K562 (cell line): ENCODE measurements around the gene RBM7. TPM values are rescaled to one million over a fixed set of nuclear protein-coding genes. Genes with fewer than 3 reads are reported as not detected.

Experiments
- ATAC-seq: fragments of 200-7000 bp; cut with Tn5 transposase; 3 replicates; pipeline ENCODE4 v1.9.1; 2020; ENCODE audit warnings: moderate library complexity
- BruUV-seq: library from RNA; stranded (reverse); fragments of 400-500 nt; replicated peaks from 2 replicates; lab custom pipeline; 2021; lab: Mats Ljungman, UMichigan
- CTCF ChIA-PET: fragments of 300-600 bp; formaldehyde crosslinking; extraction: SDS; loops from one replicate; lab custom pipeline; 2021; ENCODE audit warnings: low intra/inter-chr PET ratio; lab: Yijun Ruan, JAX
- POLR2A ChIA-PET: fragments of 300-600, 350-650 bp; sonication (Branson Sonifier 250); formaldehyde crosslinking; extraction: SDS; loops from one replicate; lab custom pipeline; 2021; ENCODE audit warnings: antibody characterized with exemption, inconsistent platforms; lab: Yijun Ruan, JAX
- DNase-seq, 4 experiments: peaks; one replicate each; pipeline versions ENCODE4 v3.0.0 to v3.0.0-alpha.2; 2011 to 2018; ENCODE audit warnings: low spot score in 3 of 4, mixed read lengths in 3 of 4; ENCODE audit errors: extremely low read depth in 1 of 4
- FAIRE-seq: peaks from 2 replicates; lab custom pipeline; 2011; peaks lifted over from hg19 to GRCh38; lab: Jason Lieb, UNC
- H2AFZ ChIP-seq: 2 replicates; pipeline ENCODE4 v1.6.0; 2011; ENCODE audit warnings: low read depth, low read length, control low read depth, inconsistent platforms
- H3K27ac ChIP-seq: fragments of 200-600 bp; 3 replicates; pipeline ENCODE4 v1.8.0; 2011; ENCODE audit warnings: low read depth, mild to moderate bottlenecking, control low read depth, inconsistent platforms, low read length, moderate library complexity, mixed read lengths; ENCODE audit errors: extremely low read depth
- H3K27me3 ChIP-seq, 2 experiments: fragments of 300-600 bp in 1 of 2; 2 replicates in 1 of 2; 3 replicates in 1 of 2; pipeline versions ENCODE4 v1.6.0 to v1.8.0; 2011; ENCODE audit warnings: inconsistent platforms in 2 of 2, low read length in 2 of 2, mild to moderate bottlenecking in 1 of 2, mixed read lengths in 1 of 2, moderate library complexity in 1 of 2; ENCODE audit not compliant: control insufficient read depth in 2 of 2, insufficient read depth in 2 of 2
- H3K36me3 ChIP-seq: fragments of 300-600 bp; 3 replicates; pipeline ENCODE4 v1.8.0; 2011; ENCODE audit warnings: mild to moderate bottlenecking, low read length, inconsistent platforms; ENCODE audit not compliant: control insufficient read depth, insufficient read depth
- H3K4me1 ChIP-seq, 2 experiments: fragments of 200-600 bp in 1 of 2; replicated peaks in 1 of 2; 2 replicates in 1 of 2; 3 replicates in 1 of 2; pipeline versions ENCODE4 v1.5.1 to v1.8.0; 2011; ENCODE audit warnings: inconsistent platforms in 2 of 2, low read length in 2 of 2, mild to moderate bottlenecking in 1 of 2, mixed read lengths in 1 of 2, moderate library complexity in 1 of 2; ENCODE audit not compliant: control insufficient read depth in 2 of 2, insufficient read depth in 2 of 2
- H3K4me2 ChIP-seq: 2 replicates; pipeline ENCODE4 v1.6.1; 2011; ENCODE audit warnings: low read length, control low read depth, inconsistent platforms, mixed read lengths; ENCODE audit not compliant: insufficient read depth
- H3K4me3 ChIP-seq: fragments of 200-600 bp; sonication (generic), shearing (Covaris generic); 2 replicates; pipeline ENCODE4 v1.5.1; 2016; ENCODE audit warnings: control low read depth, inconsistent platforms
- H3K79me2 ChIP-seq: fragments of 200-600 bp; 3 replicates; pipeline ENCODE4 v1.8.0; 2011; ENCODE audit warnings: low read length, inconsistent platforms; ENCODE audit not compliant: control insufficient read depth, insufficient read depth
- H3K9ac ChIP-seq, 2 experiments: 2 replicates each; pipeline versions ENCODE4 v1.6.0 to v1.6.1; 2011; ENCODE audit warnings: low read depth in 2 of 2, low read length in 2 of 2, control low read depth in 1 of 2, inconsistent platforms in 1 of 2, mild to moderate bottlenecking in 1 of 2, mixed read lengths in 1 of 2; ENCODE audit not compliant: insufficient read depth in 1 of 2
- H3K9me1 ChIP-seq: one replicate; pipeline ENCODE4 v1.6.0; 2011; ENCODE audit warnings: inconsistent platforms, mild to moderate bottlenecking, low read length, moderate library complexity; ENCODE audit not compliant: control insufficient read depth, insufficient read depth
- H3K9me3 ChIP-seq: replicated peaks from 2 replicates; pipeline ENCODE4 v1.5.1; 2011; ENCODE audit warnings: low read depth, low read length, inconsistent platforms; ENCODE audit not compliant: control insufficient read depth, insufficient read depth
- H4K20me1 ChIP-seq: replicated peaks from 2 replicates; pipeline ENCODE4 v1.6.1; 2011; ENCODE audit warnings: low read length, inconsistent platforms, mixed read lengths; ENCODE audit not compliant: control insufficient read depth, insufficient read depth
- ESRRB ChIP-seq: fragments of 250-450 bp; sonication (Bioruptor Pico); IDR thresholded peaks from 2 replicates; pipeline ENCODE4 v1.5.0; 2020; ENCODE audit warnings: mild to moderate bottlenecking, moderate library complexity, borderline replicate concordance
- RBM25 ChIP-seq: fragments of 200-400 bp; formaldehyde crosslinking; IDR thresholded peaks from 2 replicates; pipeline ENCODE4 v1.6.1; 2018; ENCODE audit warnings: low read length, low read depth, moderate library complexity; ENCODE audit not compliant: severe bottlenecking
- SAFB2 ChIP-seq: fragments of 200-400 bp; formaldehyde crosslinking; IDR thresholded peaks from 2 replicates; pipeline ENCODE4 v1.6.1; 2018; ENCODE audit warnings: borderline replicate concordance, low read length, low read depth, moderate library complexity; ENCODE audit not compliant: severe bottlenecking
- SRSF9 ChIP-seq: fragments of 200-400 bp; formaldehyde crosslinking; IDR thresholded peaks from 2 replicates; pipeline ENCODE4 v1.6.1; 2017; ENCODE audit warnings: low read depth, low read length, borderline replicate concordance
- ZC3H11A ChIP-seq: IDR thresholded peaks from 2 replicates; pipeline ENCODE4 v1.6.1; 2012; ENCODE audit warnings: low read depth, low read length, improper control_type of control experiment
- ZNF146 ChIP-seq: IDR thresholded peaks from one replicate; pipeline ENCODE4 v1.6.1; 2018; ENCODE audit warnings: missing compliant biosample characterization; ENCODE audit not compliant: unreplicated experiment
- WGBS: fragments of 100-300 bp; shearing (Covaris generic); methylation state at CpG from one replicate; pipeline ENCODE4 v1.1.6; 2016; ENCODE audit warnings: low coverage, mixed read lengths; ENCODE audit not compliant: insufficient coverage; ENCODE audit errors: missing lambda C conversion rate; 5-methylcytosine and 5-hydroxymethylcytosine counted together
- in situ Hi-C: fragments of 300-500 bp; cut with MboI; formaldehyde crosslinking; loops from 4 replicates; pipeline ENCODE4 v1.15.0; 2018; ENCODE audit warnings: inconsistent platforms, mixed read lengths
- intact Hi-C: fragments of 100-400 bp; cut with micrococcal nuclease; formaldehyde crosslinking; loops from 2 replicates; pipeline ENCODE4 v1.14.2; 2022
- polyA plus RNA-seq, 8 experiments: library from polyadenylated mRNA; depleted of rRNA in 4 of 8; stranded (reverse) in 5 of 8; unstranded in 3 of 8; fragments of >200 nt; fragmentation: Nextera tagmentation in 2 of 8; fragmentation: Illumina TruSeq in 1 of 8; extraction: Ambion mirVana in 2 of 8; extraction: Trizol in 1 of 8; gene quantifications; 2 replicates each; pipeline versions ENCODE4 v1.2.1 to v1.2.3, GENCODE V29; 2011 to 2014; ENCODE audit warnings: inconsistent platforms in 1 of 8, missing spikeins in 1 of 8
- total RNA-seq, 7 experiments: library from RNA; depleted of rRNA in 6 of 7; stranded (reverse); fragments of >200 nt in 6 of 7; fragmentation: Illumina TruSeq in 2 of 7; extraction: Trizol in 2 of 7; gene quantifications; 2 replicates each; pipeline versions ENCODE4 v1.2.1 to v1.2.3, GENCODE V29; 2011 to 2021; ENCODE audit warnings: low replicate concordance in 1 of 7
- TF ChIP-seq, protein P1 (sequence below): sonication (generic); formaldehyde crosslinking; IDR thresholded peaks from 2 replicates; pipeline ENCODE4 v1.8.0; 2022; ENCODE audit warnings: mild to moderate bottlenecking, missing genetic modification reagents

RBM7 gene
- total and polyA plus RNA-seq, 9 of the 15 experiments (the other 6 are each of a cell fraction or from before 2014, with no cell fraction given) = 26.0 to 76.8 (median 49.6) TPM

GRCh38 chr11:114379394-114380069 is 20.9 kb upstream of the RBM7 start:
- BruUV-seq = no TSS peak
- Histone ChIP-seq H3K27ac (no peak overlapping the region), H3K4me1 (peaks cover 0 to 4% of the 10 kb centered on the region in 2 experiments; a peak in 1 of 5 replicates), H3K79me2 (no peaks in the 10 kb centered on the region), H3K9me1 (no peaks in the 10 kb centered on the region)
- POLR2A ChIA-PET = interaction anchor here (0.9 kb wide), 1 partner anchor 12 kb away, joined by 3 read pairs; no protein-coding TSS in a partner anchor
- ATAC-seq = no peak
- FAIRE-seq = no peak
- no peak for TF ChIP-seq ESRRB
- TF ChIP-seq, all 486 proteins: peak for 0
- Histone ChIP-seq H3K4me2 (no peak overlapping the region), H3K4me3 (no peak overlapping the region), H3K27me3 (peaks cover 15 to 18% of the 10 kb centered on the region in 2 experiments), H3K9ac (no peak overlapping the region), H3K9me3 (no peaks in the 10 kb centered on the region), H2AFZ (no peak overlapping the region), H4K20me1 (no peaks in the 10 kb centered on the region), H3K36me3 (no peaks in the 10 kb centered on the region)
- intact Hi-C loops (no loop called here), in situ Hi-C loops (no loop called here)
- 0% methylated on average over 5 of the region's 5 CpGs for WGBS
- no peak for DNase-seq
- CTCF ChIA-PET = no interaction called here

- H3K9me3 ChIP-seq = no peaks in the 10 kb centered on the region
- 24% methylated on average over 3 of the region's 3 CpGs for WGBS
- TF ChIP-seq SRSF9 (no peak), ZC3H11A (no peak), RBM25 (peak; percentile 50), SAFB2 (no peak), ZNF146 (peak; percentile 74)
- TF ChIP-seq, protein P1, sequence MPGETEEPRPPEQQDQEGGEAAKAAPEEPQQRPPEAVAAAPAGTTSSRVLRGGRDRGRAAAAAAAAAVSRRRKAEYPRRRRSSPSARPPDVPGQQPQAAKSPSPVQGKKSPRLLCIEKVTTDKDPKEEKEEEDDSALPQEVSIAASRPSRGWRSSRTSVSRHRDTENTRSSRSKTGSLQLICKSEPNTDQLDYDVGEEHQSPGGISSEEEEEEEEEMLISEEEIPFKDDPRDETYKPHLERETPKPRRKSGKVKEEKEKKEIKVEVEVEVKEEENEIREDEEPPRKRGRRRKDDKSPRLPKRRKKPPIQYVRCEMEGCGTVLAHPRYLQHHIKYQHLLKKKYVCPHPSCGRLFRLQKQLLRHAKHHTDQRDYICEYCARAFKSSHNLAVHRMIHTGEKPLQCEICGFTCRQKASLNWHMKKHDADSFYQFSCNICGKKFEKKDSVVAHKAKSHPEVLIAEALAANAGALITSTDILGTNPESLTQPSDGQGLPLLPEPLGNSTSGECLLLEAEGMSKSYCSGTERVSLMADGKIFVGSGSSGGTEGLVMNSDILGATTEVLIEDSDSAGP (CRISPR knock-in tag) = no peak
- H3K36me3 ChIP-seq = no peaks in the 10 kb centered on the region
- peaks cover under 1 to 13% of the 10 kb centered on the region in 2 experiments; a peak in 3 of 5 replicates for H3K27me3 ChIP-seq
- no peak overlapping the region for H3K27ac ChIP-seq
- no peak overlapping the region for H2AFZ ChIP-seq
- no peaks in the 10 kb centered on the region for H3K9me1 ChIP-seq
- intact Hi-C loops (no loop called here), in situ Hi-C loops (no loop called here)
- DNase-seq (no peak), FAIRE-seq (no peak), ATAC-seq (no peak)
- H3K79me2 ChIP-seq = no peaks in the 10 kb centered on the region
- H3K4me2 ChIP-seq = no peak overlapping the region
- H3K9ac ChIP-seq = no peak overlapping the region
- CTCF ChIA-PET = no interaction called here
- peaks cover 0 to 5% of the 10 kb centered on the region in 2 experiments; a peak in 1 of 5 replicates for H3K4me1 ChIP-seq
- H3K4me3 ChIP-seq = no peak overlapping the region
- POLR2A ChIA-PET = no interaction called here
- no peaks in the 10 kb centered on the region for H4K20me1 ChIP-seq
- BruUV-seq = no TSS peak
These were observed 18.0 kb upstream of the RBM7 start for GRCh38 chr11:114382509-114382908.
